ENCODE results near the gene NR2C2.

DNA sequence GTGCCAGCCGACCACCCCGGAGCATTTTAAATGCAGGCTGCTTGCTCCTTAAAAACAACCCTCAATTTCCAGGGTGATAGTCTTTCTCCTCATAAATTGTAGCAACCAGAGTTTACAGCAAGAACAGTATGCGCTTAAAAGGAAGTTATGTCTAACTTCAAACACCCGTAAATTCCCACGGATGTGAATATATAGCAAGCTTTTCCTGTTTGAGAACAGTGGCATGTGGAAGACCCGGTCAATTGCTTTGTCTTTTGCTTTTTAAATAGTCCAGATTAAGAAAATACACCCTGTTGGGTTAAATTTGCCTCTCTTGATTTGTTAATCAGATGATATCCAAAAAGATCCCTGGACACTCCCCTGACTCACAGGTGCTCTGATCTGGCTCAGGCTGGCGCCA is 96.9 kb downstream of the NR2C2 start:
- TF ChIP-seq SNAI2 (CRISPR knock-in tag; IDR thresholded peaks at IDR 0.05) (no peak), ZFP3 (CRISPR knock-in tag; IDR thresholded peaks at IDR 0.05) (no peak), TOX (CRISPR knock-in tag; IDR thresholded peaks at IDR 0.05; ENCODE audit: borderline replicate concordance) (no peak), ISL1 (CRISPR knock-in tag; IDR thresholded peaks at IDR 0.05) (no peak), GLIS3 (CRISPR knock-in tag; IDR thresholded peaks at IDR 0.05) (no peak)
- TF ChIP-seq, protein P1, sequence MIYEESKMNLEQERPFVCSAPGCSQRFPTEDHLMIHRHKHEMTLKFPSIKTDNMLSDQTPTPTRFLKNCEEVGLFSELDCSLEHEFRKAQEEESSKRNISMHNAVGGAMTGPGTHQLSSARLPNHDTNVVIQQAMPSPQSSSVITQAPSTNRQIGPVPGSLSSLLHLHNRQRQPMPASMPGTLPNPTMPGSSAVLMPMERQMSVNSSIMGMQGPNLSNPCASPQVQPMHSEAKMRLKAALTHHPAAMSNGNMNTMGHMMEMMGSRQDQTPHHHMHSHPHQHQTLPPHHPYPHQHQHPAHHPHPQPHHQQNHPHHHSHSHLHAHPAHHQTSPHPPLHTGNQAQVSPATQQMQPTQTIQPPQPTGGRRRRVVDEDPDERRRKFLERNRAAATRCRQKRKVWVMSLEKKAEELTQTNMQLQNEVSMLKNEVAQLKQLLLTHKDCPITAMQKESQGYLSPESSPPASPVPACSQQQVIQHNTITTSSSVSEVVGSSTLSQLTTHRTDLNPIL (CRISPR knock-in tag; IDR thresholded peaks at IDR 0.05; ENCODE audit: low read depth) = no peak
- TF ChIP-seq, protein P2, sequence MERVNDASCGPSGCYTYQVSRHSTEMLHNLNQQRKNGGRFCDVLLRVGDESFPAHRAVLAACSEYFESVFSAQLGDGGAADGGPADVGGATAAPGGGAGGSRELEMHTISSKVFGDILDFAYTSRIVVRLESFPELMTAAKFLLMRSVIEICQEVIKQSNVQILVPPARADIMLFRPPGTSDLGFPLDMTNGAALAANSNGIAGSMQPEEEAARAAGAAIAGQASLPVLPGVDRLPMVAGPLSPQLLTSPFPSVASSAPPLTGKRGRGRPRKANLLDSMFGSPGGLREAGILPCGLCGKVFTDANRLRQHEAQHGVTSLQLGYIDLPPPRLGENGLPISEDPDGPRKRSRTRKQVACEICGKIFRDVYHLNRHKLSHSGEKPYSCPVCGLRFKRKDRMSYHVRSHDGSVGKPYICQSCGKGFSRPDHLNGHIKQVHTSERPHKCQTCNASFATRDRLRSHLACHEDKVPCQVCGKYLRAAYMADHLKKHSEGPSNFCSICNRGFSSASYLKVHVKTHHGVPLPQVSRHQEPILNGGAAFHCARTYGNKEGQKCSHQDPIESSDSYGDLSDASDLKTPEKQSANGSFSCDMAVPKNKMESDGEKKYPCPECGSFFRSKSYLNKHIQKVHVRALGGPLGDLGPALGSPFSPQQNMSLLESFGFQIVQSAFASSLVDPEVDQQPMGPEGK (CRISPR knock-in tag; IDR thresholded peaks at IDR 0.05; ENCODE audit: borderline replicate concordance) = no peak
- TF ChIP-seq, protein P3, sequence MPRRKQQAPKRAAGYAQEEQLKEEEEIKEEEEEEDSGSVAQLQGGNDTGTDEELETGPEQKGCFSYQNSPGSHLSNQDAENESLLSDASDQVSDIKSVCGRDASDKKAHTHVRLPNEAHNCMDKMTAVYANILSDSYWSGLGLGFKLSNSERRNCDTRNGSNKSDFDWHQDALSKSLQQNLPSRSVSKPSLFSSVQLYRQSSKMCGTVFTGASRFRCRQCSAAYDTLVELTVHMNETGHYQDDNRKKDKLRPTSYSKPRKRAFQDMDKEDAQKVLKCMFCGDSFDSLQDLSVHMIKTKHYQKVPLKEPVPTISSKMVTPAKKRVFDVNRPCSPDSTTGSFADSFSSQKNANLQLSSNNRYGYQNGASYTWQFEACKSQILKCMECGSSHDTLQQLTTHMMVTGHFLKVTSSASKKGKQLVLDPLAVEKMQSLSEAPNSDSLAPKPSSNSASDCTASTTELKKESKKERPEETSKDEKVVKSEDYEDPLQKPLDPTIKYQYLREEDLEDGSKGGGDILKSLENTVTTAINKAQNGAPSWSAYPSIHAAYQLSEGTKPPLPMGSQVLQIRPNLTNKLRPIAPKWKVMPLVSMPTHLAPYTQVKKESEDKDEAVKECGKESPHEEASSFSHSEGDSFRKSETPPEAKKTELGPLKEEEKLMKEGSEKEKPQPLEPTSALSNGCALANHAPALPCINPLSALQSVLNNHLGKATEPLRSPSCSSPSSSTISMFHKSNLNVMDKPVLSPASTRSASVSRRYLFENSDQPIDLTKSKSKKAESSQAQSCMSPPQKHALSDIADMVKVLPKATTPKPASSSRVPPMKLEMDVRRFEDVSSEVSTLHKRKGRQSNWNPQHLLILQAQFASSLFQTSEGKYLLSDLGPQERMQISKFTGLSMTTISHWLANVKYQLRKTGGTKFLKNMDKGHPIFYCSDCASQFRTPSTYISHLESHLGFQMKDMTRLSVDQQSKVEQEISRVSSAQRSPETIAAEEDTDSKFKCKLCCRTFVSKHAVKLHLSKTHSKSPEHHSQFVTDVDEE (CRISPR knock-in tag; IDR thresholded peaks at IDR 0.05) = no peak
